DMS 273 (cell line): ENCODE data around the gene SAT2.
"Not testable (repeated sequence)": the region's sequence is repeated elsewhere in the genome, so short reads cannot be mapped to it uniquely, and the experiment has no call there.

Experiments used
- DNase-seq: peaks from one replicate; lab custom pipeline; 2025; ENCODE audit not compliant: unreplicated experiment; lab: John Stamatoyannopoulos, UW

Gene SAT2

GRCh38 chr17:7627250-7628121 lies at the start of gene SAT2:
Gene SAT2 (minus strand): TSS chr17:7627821. CDS start chr17:7627635, 186 bp downstream.
- peak; percentile 94 for DNase-seq

DNA sequence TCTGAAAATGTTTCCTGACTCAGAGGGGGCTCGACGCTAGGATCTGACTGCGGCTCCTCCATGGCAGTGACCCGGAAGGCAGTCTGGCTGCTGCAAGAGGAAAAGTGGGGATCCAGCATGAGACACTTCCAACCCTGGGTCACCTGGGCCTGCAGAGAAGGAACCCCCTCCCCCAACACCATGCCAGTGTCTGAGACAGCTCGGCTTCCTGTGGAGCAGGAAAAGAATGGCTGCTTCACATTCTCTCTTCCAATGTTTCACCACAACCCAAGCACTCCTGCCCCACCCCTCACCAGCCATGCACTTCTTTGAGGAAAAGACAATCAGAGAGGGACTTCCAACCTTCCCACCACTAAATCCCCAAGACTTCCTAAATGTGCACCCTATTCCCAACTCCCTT lies 48.9 kb upstream of the SAT2 start:
- no peak for DNase-seq

- no peak for DNase-seq
Observed at GRCh38 chr17:7674934-7675333, 47.3 kb upstream of the SAT2 start.

DNA sequence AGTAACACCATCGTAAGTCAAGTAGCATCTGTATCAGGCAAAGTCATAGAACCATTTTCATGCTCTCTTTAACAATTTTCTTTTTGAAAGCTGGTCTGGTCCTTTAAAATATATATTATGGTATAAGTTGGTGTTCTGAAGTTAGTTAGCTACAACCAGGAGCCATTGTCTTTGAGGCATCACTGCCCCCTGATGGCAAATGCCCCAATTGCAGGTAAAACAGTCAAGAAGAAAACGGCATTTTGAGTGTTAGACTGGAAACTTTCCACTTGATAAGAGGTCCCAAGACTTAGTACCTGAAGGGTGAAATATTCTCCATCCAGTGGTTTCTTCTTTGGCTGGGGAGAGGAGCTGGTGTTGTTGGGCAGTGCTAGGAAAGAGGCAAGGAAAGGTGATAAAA lies 45.6 kb upstream of the SAT2 start:
- peak; percentile 59 for DNase-seq

DNA sequence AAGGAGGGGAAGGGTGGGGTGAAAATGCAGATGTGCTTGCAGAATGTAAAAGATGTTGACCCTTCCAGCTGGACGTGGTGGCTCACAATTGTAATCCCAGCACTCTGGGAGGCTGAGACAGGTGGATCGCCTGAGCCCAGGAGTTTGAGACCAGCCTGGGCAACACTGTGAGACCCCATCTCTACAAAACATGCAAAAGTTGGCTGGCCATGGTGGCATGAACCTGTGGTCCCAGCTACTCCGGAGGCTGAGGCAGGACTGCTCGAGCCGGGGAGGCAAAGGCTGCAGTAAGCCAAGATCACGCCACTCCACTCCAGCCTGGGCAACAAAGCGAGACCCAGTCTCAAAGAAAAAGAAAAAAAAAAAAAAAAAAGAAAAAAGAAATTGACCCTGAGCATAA lies 40.9 kb upstream of the SAT2 start:
- DNase-seq: no peak

DNA sequence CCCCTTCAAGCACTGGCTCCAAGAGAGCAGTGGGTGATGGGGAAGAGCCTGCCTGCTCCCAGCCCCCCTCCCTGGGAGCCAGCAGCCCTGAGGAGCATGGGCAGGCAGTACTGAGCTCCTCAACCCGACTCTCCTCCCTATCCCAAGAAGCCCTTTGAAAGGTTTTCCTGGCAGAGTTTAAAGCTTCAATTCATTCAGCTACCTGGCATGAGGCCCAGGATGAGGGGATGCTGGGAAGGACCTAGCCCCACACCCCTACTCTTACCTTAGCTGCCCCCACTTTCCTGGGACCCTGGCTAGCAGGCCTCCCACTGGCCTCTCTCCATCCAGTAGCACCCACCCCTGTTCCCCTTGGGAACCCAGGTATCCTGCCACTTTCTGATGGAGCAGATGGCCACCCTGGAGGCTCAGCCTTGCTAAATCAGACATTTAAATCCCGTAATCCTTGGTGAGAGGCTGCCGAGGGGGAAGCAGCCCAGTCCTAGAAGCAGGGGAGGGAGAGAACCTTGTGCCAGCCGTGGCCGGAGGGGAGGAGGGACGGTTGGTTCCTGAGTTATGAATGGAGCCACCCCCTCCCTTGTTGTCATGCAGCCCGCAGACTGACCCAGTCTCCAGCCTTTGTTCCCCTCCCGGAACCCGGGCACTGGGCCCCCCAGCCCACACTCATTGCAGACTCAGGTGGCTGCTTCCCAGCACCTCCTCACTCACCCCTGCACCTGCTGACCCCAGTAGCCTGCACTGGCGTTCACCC lies 40.2 kb upstream of the SAT2 start:
- peak; percentile 68 for DNase-seq

GRCh38 chr17:7656958-7657609 lies 29.5 kb upstream of the SAT2 start:
- peak; percentile 22 for DNase-seq

DNA sequence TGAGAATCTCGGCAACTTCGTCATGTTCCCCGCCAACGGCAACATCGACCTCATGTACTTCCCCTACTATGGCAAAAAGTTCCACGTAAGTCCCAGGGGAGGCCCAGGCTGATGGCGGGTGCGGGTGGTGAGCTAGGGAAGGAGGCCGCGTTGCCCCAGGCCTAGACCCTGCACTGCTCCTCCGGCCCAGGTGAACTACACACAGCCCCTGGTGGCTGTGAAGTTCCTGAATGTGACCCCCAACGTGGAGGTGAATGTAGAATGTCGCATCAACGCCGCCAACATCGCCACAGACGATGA lies 27.9 kb upstream of the SAT2 start:
- DNase-seq: no peak

DNA sequence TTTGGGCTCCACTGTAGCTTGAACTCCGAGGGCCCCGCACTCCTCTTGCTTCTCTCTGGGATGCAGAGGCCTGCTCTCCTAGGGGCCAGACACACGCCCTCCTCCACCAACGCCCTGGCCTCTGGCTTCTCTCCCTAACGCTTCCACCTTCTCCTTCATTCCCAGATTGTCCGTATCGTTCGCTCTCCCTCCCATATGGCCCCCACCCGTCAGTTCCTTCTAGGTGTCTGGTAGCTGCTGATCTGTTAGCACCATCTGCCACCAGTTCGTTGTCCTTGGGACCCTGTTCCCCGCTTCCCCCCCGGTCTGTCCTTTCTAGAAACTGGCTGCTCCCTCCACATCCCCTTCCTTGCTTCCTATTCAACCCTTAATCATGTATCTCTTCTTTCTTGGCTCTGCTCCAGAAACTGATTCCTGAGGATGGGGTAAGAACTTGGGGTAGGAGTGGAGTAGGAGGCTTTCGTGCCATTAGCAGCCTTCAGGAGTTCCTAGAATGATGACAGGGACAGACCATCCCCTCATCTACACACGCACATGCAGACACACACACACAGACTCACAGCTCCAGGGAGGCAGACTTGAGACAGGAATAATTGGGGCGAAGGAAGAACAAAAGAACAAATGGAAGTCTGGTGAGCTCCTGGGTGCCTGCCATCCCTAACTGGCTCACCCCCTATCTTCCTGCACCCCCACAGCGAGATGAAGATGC lies 27.4 kb upstream of the SAT2 start:
- DNase-seq: peak; percentile 53

DNA sequence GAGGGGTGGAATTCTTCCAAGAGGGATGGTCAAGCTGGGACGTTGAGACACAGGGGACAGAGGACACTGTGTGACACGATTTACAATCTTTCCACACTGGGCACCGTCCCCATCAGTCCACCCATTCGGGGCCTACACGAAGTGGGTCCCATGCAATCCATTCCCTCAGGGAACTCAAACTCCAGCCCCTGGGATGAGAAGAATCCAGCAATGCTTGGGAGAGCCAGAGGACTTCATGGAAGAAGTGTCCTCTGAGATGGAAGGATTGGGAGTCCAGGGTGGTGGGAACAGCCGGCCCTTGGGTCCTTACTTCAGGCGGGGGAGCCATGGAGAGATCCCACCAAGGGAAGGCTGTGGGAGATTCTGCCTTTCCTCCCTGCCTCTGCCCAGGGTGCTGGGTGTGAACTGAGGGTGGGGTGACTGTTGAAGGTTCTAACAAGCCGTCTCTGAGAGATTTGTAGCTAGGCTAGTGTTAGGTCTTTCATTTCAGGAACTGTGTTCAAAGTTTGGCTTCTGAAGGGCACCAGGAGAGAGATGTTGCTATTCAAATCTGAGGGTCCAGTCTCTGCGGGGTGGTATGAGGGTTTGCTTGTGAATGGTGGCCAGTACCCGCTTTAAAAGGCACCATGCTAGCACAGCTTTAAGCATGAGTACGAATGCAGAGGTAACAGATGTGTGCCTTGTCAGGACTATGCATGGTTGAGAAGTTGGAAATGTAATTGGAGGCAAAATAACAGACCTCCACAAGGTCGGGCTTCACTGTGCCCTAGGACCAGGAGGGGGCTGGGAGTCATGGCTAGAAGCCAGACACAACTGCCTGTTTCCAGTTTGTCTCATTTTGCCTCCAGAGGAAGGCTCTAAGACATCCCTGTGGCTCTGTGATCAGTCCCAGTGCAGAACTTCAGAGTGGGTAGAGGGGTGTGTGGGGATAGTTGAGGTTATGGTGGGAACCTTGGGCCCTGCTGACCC lies 25.1 kb upstream of the SAT2 start:
- DNase-seq: peak; percentile 45

DNA sequence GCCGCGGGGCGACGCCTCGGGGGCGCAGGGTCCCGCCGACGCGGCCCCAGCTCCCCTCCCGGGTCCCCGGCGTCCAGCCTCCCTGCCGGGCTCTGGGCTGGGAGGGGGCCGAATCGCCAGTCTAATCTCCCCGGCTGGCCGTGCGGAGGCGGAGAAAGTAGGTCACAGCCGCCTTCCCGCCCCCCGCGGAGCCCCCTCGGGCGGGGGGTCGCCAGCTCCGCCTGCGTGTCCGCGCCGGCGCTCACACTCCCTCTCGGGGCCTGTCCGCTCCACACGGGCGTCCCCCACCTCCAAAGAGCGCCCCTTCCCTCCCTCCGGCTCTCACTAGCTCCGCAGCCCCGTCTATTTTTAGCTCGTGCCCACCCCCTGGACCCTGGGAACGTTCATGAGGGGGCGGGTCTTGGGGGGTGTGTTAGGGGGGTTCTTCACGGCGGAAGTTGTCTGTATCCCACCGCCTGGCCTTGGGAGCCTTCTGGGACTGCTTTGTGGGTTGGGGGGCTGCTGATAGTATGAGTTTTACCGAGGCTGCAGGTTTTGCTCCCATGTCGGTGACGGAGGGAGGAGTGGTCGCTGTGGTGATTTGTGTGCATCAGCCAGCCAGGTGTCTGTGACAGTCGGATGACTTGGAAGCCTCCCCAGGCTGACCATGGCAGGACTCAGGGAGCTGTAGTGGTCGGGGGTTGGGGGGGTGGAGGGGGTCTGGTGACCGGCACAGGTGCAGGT lies 24.2 kb upstream of the SAT2 start:
- DNase-seq: peak; percentile 26

GRCh38 chr17:7651097-7651664 lies 23.6 kb upstream of the SAT2 start:
- DNase-seq: no peak

- DNase-seq: peak; percentile 86
Observed at GRCh38 chr17:7650509-7651096, 23.0 kb upstream of the SAT2 start, which contains the start of gene ATP1B2. Gene ATP1B2 (plus strand): TSS chr17:7650926. CDS start chr17:7651519, 593 bp downstream.

- DNase-seq: no peak
Observed at GRCh38 chr17:7647018-7647417, 19.4 kb upstream of the SAT2 start.

DNA sequence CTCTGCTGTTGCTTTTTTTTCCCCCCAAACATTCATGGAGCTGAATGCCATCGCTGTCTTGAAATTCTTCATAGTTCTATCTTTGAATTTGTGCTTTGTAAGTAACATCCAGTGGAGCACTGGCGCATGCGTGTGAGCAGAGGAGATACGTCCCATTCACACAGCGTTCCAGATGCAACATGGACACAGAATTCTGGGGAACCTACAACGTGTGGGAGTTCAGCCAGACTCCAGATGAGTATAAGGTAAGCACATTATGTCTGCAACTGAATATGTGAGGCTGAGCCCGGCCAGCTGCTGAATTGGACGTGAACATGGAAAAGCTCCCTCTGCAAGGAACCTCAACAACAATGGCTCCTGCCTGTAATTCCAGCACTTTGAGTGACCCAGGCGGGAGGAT lies 18.8 kb upstream of the SAT2 start:
- no peak for DNase-seq

- DNase-seq: no peak
Observed at GRCh38 chr17:7644775-7645174, 17.2 kb upstream of the SAT2 start.

- not testable (repeated sequence) for DNase-seq
Observed at GRCh38 chr17:7641635-7642034, 14.0 kb upstream of the SAT2 start.

DNA sequence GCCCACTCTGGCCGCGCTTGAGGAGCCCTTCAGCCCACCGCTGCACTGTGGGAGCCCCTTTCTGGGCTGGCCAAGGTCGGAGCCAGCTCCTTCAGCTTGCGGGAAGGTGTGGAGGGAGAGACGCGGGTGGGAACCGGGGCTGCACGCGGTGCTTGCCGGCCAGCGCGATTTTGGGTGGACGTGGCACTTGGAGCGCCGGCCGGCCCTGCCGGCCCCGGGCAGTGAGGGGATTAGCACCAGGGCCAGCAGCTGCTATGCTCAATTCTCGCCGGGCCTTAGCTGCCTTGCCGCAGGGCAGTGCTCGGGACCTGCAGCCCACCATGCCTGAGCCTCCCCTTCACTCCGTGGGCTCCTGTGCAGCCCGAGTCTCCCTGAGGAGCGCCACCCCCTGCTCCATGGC lies 13.2 kb upstream of the SAT2 start:
- DNase-seq: no peak

- DNase-seq: no peak
Observed at GRCh38 chr17:7636163-7636562, 8.5 kb upstream of the SAT2 start.
